HG03039 (cell line): ENCODE measurements around the gene TRIM58.

Source experiments
- ATAC-seq: cut with Tn5 transposase; IDR thresholded peaks from one replicate; pipeline ENCODE4 v1.9.1; 2021; ENCODE audit warnings: mild to moderate bottlenecking, moderate library complexity; ENCODE audit not compliant: unreplicated experiment

TRIM58 gene

DNA sequence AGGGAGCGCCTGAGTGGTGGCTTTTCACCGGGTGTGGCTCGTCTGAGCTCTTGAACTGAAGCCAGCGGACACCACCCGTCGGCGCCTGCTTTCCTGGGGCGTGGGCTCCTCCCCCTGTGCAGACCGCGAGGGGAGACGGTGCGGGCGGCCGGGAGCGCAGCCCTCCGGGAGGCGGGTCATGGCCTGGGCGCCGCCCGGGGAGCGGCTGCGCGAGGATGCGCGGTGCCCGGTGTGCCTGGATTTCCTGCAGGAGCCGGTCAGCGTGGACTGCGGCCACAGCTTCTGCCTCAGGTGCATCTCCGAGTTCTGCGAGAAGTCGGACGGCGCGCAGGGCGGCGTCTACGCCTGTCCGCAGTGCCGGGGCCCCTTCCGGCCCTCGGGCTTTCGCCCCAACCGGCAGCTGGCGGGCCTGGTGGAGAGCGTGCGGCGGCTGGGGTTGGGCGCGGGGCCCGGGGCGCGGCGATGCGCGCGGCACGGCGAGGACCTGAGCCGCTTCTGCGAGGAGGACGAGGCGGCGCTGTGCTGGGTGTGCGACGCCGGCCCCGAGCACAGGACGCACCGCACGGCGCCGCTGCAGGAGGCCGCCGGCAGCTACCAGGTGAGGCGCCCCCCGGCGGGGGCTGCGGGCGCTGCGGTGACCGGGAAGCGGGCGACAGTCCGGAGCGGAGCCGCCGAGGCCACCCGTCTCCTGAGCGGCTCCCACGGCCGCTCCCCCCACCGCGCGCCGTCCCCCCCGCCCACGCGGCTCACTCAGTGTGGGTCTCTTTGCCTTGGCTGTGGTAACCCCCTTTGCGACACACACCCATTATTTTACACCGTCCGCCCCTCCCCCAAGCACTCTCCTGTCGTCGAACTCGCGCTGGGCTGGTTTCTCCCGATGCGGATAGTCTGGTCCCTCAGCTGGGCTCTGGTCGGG, at the start of gene TRIM58:
Gene TRIM58, plus strand, starts transcription at position 119 of the 916 bp plus-strand sequence. Its CDS starts 60 bp downstream, at position 179.
- peak; percentile 50 for ATAC-seq

- no peak for ATAC-seq
These were observed 44.4 kb upstream of the TRIM58 start for GRCh38 chr1:247812637-247813036.

- ATAC-seq: no peak
These were observed 34.9 kb upstream of the TRIM58 start for GRCh38 chr1:247822060-247822459.

GRCh38 chr1:247824023-247824422, 33.0 kb upstream of the TRIM58 start, which contains the start of gene OR14A16:
OR14A16 (minus strand) TSS chr1:247824119; CDS start chr1:247815729, 8,390 bp downstream.
- no peak for ATAC-seq

DNA sequence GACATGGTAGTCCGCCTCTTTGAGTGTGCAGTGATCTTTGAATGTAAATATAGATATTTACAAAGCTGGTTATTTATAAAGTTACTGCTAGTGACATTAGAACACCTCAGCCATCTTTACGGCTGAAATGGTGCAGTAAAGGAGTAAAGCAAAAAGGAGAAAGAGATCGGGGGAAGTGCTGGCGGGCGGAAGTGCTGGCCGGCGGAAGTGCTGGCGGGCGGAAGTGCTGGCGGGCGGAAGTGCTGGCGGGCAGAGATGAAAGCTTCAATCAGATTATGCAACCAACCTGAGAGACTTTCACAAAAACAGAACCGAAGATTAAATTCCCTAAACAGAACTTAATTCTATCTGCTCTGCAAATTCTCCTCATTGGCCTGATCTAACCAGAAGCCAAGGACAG, 31.6 kb upstream of the TRIM58 start:
- no peak for ATAC-seq

DNA sequence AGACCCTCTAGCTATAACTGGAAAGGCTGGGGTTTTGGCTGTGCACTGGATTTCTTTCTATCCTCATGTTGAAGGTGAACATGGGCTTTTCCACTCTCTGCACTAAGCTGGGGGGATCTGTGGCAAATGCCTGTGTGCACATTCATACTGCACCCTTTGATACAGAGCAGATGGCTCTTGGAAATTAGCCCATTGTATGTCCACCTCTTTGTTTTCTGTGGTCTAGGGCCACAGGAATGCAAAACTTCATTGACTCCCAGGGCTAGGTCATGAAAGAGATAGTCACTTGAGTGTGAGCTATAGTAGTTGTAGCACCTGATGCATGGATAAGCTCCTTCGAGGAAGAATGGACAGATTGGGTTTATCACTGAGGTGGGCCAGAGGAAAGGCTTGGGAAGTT, 27.3 kb upstream of the TRIM58 start:
- no peak for ATAC-seq

DNA sequence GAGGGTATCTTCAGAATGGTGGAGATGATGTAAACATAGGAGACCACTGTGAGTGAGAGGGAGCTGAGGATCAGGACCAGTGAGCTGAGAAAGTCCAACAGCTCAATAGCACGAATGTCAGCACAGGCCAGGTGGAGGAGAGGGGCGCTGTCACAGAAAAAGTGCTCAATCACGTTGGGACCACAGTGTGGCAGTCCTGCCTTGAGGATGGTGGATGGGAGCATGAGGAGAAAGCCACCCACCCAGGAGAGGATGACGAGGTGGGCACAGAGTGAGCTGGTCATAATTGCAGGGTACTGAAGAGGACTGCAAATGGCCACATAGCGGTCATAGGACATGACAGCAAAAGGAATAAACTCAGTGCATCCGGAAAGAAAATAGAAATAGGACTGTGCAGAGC, 23.4 kb upstream of the TRIM58 start:
- no peak for ATAC-seq

DNA sequence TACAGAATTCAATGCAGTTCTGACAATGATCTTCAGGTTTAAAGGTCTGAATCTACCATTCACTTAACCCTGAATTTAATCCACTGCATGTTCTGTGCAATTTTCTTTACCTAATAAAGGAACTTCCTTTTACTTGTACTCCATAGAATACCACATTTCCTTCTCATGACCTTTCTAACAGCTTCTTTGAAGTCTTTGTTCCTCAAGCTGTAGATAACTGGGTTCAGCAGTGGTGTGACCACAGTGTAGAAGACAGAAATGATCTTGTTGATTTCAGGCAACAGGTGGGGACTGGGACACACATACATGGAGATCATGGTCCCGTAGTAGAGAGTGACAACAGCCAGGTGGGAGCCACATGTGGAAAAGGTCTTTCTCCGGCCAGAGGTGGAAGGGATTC, 16.2 kb upstream of the TRIM58 start:
- ATAC-seq: no peak

- ATAC-seq: no peak
These were observed 15.2 kb upstream of the TRIM58 start, which contains the start of gene OR11L1 for GRCh38 chr1:247841796-247842195. OR11L1 (minus strand) TSS chr1:247841896; CDS start chr1:247841896, 0 bp downstream.

GRCh38 chr1:247843411-247843810, 13.6 kb upstream of the TRIM58 start:
- ATAC-seq: no peak

- ATAC-seq: no peak
These were observed 11.8 kb upstream of the TRIM58 start for GRCh38 chr1:247845011-247845692.

GRCh38 chr1:247845693-247846017, 11.3 kb upstream of the TRIM58 start:
- ATAC-seq: no peak

GRCh38 chr1:247848346-247848745, 8.6 kb upstream of the TRIM58 start:
- no peak for ATAC-seq

- no peak for ATAC-seq
These were observed 7.4 kb upstream of the TRIM58 start for GRCh38 chr1:247849616-247850015.

DNA sequence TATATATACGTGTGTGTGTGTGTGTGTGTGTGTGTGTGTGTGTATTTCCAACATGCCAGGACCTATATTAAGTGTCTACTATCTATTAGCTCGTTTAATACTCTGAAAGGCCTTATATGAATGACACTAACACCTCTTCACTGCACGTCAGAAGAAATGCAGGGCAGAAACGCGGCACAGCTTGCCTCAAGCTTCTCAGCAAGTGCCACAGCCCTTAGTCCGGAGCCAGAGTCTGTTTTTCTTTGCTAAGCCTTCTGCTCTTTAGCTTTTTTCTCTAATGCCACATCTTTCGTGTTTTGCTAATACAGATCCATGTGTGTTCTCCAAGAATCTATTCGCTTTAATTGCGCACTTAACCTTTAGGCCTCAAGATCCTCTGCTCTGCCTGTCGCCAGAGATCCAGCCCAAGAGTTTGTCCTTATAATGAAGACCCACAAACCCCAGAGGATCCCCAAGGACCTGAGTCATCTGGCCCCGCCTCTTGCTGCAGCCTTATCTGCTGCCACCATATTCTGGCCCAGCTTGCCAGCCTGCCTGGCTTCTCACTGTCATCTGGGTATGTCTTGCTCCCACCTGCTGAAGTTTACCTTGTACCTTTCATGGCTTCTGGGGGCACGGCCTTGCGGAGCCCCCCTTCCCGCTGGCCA, 2.0 kb upstream of the TRIM58 start:
- ATAC-seq: no peak

DNA sequence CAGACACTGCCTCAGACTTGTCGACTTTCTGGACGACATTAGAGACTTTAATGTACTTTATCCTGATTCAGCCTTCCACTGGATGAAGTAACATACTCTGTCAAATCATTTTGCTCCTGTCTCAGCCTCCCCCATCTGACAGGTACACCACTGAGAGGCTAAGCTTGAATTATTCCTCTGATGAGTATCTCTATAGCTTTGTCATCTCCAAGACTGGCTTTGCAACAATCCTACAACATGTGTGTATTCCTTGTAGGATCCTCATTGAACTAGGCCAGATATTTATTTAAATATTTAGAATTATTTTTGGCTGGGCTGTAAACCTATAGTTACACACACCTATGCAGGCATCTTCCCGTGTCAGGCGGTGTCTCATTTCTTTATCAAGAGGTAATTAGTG, 1.1 kb upstream of the TRIM58 start:
- no peak for ATAC-seq

DNA sequence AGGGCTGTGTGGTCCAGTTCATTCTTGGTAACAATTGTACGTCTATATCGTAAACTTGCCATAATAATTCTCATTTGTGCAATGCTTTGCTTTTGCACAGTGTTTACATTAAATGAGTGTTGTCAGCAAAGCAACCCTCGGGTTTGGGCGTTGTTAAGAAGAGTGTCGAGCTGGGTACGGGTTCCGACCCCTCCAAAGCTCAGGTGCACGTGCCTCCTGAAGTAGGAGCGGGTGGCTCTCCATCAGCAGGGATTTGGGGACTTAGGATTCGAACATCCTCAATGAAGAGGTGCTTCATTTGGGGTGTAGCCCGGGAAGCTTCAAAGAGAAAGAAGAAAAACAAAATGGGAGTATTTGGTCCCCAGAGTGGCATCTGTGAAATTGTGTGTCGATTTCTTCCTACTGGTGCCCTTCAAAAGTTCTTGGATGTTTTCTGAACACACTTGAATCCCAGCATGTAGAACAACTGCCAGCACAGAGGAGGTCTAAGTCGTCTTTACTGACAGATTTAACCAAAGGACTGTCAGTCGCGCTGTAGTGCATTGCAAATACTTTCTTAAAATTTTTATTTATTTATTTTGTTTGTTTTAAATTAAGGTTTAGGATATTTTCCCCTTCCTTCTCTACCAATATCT, 1.1 kb downstream of the TRIM58 start:
- ATAC-seq: no peak

GRCh38 chr1:247862756-247863155, 5.8 kb downstream of the TRIM58 start:
- no peak for ATAC-seq

GRCh38 chr1:247864644-247865043, 7.7 kb downstream of the TRIM58 start:
- ATAC-seq: no peak

GRCh38 chr1:247865416-247865815, 8.4 kb downstream of the TRIM58 start:
- no peak for ATAC-seq

DNA sequence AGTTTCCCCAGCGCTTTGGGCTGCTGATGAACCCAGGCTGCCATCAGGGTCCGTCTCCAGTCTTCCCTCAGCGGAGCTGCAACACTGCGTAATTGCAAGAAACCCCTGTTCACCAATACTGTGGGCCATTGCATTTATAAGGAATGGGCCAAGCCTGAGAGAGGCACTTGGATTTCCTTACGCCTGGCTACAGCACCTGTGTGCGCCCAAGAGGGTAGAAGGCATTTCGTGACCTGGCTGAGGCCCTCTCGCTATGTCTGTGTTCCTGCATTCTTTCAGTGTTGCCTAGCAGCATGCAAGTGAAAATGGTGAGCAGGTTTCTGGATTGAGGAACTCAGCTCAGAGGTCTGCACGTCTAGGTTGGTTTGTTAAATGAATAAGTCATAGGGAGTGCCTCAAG, 26.4 kb downstream of the TRIM58 start:
- no peak for ATAC-seq
